GM21717 (cell line): ENCODE results near the gene AHI1.

Experiments
- ATAC-seq: cut with Tn5 transposase; IDR thresholded peaks from one replicate; pipeline ENCODE4 v1.9.1; 2021; ENCODE audit warnings: mild to moderate bottlenecking, moderate library complexity; ENCODE audit not compliant: unreplicated experiment

AHI1 gene

DNA sequence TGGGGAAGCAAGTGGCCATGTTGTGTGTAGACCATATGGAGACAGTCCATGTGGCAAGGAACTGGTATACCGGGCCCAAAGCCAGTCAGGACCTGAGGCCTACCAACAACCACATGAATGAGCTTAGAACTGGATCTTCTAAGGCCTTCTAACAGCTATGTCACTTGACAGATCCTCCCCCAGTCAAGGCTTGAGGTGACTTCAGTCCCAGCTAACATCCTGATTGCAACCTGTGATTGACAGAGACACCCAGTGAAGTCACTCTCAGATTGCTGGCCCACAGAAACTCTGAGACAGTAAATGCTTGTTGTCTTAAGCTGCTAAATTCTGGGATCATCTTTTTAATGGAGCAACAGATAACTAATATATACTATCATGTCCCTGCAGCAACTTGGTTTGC lies 32.9 kb downstream of the AHI1 start:
- peak; percentile 76 for ATAC-seq

- ATAC-seq, result no peak
These were observed 36.3 kb downstream of the AHI1 start for GRCh38 chr6:135461208-135461607.

DNA sequence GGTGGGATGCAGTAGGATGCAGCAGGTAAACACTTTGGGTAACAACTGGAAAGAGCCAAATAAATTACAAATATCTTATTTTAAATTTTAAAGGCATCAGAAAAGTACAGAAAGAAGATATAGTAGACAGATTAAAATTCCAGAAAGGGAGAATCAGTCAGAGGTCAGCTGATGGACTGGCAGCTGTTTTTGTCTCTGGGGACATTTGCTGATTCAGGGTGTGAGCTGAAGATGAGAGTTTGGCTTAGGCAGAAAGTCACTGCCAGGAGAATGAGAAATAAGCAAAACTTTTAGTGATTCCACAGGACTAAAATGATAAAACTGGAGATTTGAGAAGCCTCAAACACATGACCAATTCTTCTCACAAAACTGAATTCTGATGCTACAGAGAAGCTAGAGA lies 39.5 kb downstream of the AHI1 start:
- ATAC-seq, result no peak

DNA sequence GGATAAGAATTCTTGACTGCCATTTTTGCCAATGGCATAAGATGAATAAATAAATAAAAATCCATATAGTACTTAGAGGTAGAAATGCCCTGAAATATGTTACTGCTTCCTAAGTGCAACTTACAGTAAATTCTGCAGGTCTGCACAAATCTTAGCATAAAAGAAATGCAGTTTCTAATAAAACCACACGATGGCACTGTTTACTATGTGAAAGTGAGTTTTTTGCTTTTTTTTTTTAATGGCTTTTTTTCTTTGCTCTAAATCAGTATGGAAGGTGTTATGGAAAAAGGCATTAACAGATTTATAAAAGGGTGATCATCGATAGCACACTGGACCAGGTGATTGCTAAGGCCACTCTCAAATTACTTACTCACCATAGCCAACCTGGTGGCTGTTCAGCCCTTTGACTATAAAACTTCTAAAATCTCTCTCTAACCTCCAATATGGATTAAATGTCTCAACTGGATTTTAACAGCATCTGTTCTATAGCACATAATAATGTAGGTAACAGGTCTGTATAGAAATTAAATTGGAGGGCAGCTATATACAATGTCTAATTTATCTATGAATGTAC lies 45.8 kb downstream of the AHI1 start:
- no peak for ATAC-seq

DNA sequence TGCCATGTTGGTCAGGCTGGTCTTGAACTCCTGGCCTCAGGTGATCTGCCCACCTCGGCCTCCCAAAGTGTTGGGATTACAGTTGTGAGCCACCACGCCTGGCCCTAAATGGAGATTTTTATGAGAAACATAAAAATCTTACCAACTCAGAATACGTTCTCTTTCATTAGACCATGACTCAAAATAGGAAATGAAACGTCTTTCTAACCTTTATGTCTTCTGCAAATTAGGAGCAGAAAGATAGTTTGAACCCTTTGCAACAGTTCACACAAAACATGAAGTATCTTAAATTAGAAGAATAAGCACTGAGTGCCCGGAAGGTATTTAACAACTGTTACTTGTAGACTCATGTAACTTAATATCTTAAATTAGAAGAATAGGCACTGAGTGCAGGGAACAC lies 48.3 kb downstream of the AHI1 start:
- no peak for ATAC-seq

GRCh38 chr6:135440087-135440792 lies 57.3 kb downstream of the AHI1 start:
- ATAC-seq, result peak; percentile 71

GRCh38 chr6:135439549-135439948 lies 58.0 kb downstream of the AHI1 start:
- no peak for ATAC-seq

DNA sequence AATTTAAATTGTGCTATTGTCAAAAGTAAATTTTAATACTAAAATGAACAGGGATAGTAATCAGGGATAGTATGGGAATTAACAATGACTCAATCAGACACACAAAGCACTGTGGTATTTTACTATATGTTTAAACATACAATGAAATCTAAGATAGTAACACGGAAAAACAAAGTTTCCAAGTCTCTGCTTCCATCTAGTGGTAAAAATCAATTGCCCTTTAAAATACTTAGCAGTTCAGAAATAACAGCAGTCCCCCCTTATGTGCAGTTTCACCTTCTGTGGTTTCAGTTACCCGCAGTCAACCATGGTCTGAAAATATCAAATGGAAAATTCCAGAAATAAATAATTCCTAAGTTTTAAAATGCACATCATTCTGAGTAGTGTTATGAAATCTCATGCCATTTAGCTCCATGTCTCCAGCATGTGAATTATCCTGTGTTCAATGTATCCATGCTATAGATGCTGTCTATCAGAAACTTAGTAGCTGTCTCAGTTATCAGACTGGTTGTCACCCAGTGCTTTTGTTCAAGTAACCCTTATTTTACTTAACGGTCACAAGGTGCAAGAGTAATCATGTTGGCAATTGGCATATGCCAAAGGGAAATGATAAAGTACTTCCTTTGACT lies 58.5 kb downstream of the AHI1 start:
- ATAC-seq, result peak; percentile 50

GRCh38 chr6:135434991-135435390 lies 62.5 kb downstream of the AHI1 start:
- no peak for ATAC-seq

DNA sequence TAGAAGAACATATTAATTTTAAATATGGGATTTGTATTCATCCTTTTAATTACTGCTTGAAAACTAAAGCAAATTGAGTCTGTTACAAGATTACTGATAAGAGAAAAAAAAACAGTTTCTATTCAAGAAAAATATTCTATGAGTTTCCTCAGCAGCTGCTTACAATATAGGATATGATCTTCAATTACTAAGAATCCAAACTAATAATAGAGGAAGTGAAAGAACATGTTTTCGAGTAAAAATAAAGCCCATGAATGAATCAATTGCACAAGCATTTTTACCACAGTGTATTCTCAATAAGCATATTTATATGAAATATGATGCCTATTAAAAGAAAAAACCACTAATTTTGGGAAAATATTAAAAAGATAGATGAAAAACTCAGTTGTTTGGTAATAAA lies 63.4 kb downstream of the AHI1 start:
- ATAC-seq, result no peak

- no peak for ATAC-seq
These were observed 69.5 kb downstream of the AHI1 start for GRCh38 chr6:135428078-135428477.

DNA sequence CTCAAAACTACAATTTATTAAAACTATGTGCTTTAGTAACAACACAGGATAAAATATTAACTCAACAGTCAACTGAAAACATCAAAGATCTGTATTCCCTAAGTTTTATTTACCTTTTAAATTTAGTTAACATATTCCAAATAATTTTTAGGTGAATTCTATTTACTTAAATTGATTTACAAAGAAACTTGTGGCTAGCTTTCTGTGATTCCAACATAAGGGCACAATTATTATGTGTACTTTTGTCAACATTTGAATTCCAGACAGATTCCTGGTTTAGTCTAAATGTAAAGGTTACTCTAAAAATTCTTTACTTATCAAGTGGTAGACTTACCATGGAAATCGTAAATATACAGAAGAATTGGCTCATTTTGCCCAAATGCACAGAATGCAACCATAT lies 70.7 kb downstream of the AHI1 start:
- no peak for ATAC-seq

- no peak for ATAC-seq
These were observed 73.2 kb downstream of the AHI1 start for GRCh38 chr6:135424385-135424784.

- ATAC-seq, result peak; percentile 82
These were observed 73.9 kb downstream of the AHI1 start for GRCh38 chr6:135423649-135424128.

DNA sequence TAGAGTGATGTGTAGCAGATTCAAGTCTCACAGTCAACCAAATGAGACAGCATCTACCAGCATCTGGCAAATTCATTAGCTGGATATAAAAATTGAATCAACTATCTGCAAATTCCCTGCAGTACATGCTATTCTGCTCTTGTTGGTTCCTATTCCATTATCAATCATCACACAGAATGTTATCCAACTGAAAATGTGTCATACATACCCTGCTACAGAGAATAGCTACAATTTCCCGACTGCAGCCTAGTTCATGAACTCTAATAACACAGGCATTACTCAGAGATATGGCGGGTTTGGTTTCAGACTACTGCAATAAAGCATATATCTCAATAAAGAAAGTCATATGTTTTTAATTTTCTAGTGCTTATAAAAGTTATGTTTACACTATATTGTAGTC lies 78.4 kb downstream of the AHI1 start:
- no peak for ATAC-seq

GRCh38 chr6:135418040-135418760 lies 79.3 kb downstream of the AHI1 start:
- no peak for ATAC-seq

- ATAC-seq, result no peak
These were observed 84.8 kb downstream of the AHI1 start for GRCh38 chr6:135412761-135413160.

- ATAC-seq, result no peak
These were observed 85.7 kb downstream of the AHI1 start for GRCh38 chr6:135411849-135412248.

GRCh38 chr6:135411339-135411738 lies 86.2 kb downstream of the AHI1 start:
- ATAC-seq, result no peak

DNA sequence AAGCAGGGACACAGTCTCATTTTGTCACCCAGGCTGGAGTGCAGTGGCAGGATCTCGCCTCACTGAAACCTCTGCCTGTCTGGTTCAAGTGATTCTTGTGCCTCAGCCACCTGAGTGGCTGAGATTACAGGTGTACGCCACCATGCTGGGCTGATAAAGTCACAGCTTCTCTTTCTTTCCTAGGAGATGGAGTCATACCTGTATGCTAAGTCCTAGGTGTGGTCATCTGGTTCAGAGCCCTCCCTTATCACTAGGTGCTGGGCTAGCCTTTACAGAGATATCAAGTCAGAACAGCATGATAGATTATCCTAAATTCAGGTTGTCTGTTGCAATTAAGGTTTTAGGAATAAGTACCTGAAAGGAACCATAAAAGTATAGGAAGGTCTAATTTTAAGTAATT lies 86.7 kb downstream of the AHI1 start:
- ATAC-seq, result no peak

GRCh38 chr6:135403584-135403983 lies 94.0 kb downstream of the AHI1 start:
- no peak for ATAC-seq

DNA sequence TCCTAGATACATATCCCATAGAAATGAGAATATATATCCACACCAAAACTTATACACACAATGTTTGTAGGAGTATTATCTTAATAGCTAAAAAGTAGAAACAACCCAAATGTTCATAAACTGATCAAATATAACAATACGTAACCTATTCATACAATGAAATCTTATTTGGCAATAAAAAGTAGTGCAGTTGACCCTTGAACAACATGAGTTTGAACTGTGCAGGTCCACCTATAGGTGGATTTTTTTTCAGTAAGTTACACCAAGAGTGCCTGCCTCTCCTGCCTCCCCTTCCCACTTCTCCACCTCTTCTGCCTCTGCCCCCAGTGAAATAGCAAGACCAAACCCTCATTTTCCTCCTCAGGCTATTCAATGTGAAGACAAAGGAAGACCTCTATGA lies 95.2 kb downstream of the AHI1 start:
- no peak for ATAC-seq
